Upper lobe of right lung (tissue), 1 donor: ENCODE results near the gene RNASEL. TPM values are rescaled to one million over a fixed set of nuclear protein-coding genes. Genes with fewer than 3 reads are reported as not detected.
"Not testable (repeated sequence)": the region's sequence is repeated elsewhere in the genome, so short reads cannot be mapped to it uniquely, and the experiment has no call there.

Experiments used
- ATAC-seq: fragments of 200-7000 bp; cut with Tn5 transposase; one replicate; pipeline ENCODE4 v1.9.1; 2020; ENCODE audit warnings: mild to moderate bottlenecking, moderate library complexity
- DNase-seq: peaks from one replicate; pipeline ENCODE4 v3.0.0-alpha.2; 2020
- H3K27ac ChIP-seq: fragments of 200-600 bp; one replicate; pipeline ENCODE4 v1.8.0; 2022
- H3K27me3 ChIP-seq: fragments of 200-600 bp; one replicate; pipeline ENCODE4 v1.8.0; 2022; ENCODE audit warnings: mild to moderate bottlenecking
- H3K36me3 ChIP-seq: fragments of 200-600 bp; one replicate; pipeline ENCODE4 v1.8.0; 2022
- H3K4me1 ChIP-seq: fragments of 200-600 bp; one replicate; pipeline ENCODE4 v1.8.0; 2022
- H3K4me3 ChIP-seq: fragments of 200-600 bp; one replicate; pipeline ENCODE4 v1.8.0; 2022; ENCODE audit warnings: mild to moderate bottlenecking
- H3K9me3 ChIP-seq: fragments of 200-600 bp; one replicate; pipeline ENCODE4 v1.8.0; 2022
- CTCF ChIP-seq: fragments of 200-600 bp; IDR thresholded peaks from one replicate; pipeline ENCODE4 v1.8.0; 2022; ENCODE audit warnings: antibody characterized with exemption
- intact Hi-C: fragments of 100-400 bp; cut with DNase I; formaldehyde crosslinking; loops from one replicate; pipeline ENCODE4 v1.11.0; 2022
- total RNA-seq: library from RNA; stranded (reverse); fragmentation: NEBNext Ultra II Directional; extraction: Animal tissue kit (Norgen Biotek cat#: 25700); gene quantifications from one replicate; pipeline ENCODE4 v1.2.1, GENCODE V29; 2021
- donor health status: DM: no; HTN: yes; CAD: no; lungs with severe emphysema.

Gene RNASEL
- total RNA-seq, 1 donor from 2014 or later = 12.8 TPM

GRCh38 chr1:182633657-182634281 lies 44.7 kb upstream of the RNASEL start:
- Histone ChIP-seq H3K4me1 (no peaks in the 10 kb centered on the region), H3K36me3 (no peaks in the 10 kb centered on the region), H3K27ac (no peak overlapping the region), H3K27me3 (no peaks in the 10 kb centered on the region), H3K4me3 (no peak overlapping the region), H3K9me3 (no peaks in the 10 kb centered on the region)
- no peak for DNase-seq
- no peak for ATAC-seq
- TF ChIP-seq CTCF = no peak
- intact Hi-C loops = no loop called here

GRCh38 chr1:182633031-182633430 lies 44.0 kb upstream of the RNASEL start:
- ATAC-seq (no peak), DNase-seq (no peak)
- Histone ChIP-seq H3K4me1 (no peaks in the 10 kb centered on the region), H3K4me3 (no peak overlapping the region), H3K36me3 (no peaks in the 10 kb centered on the region), H3K9me3 (no peaks in the 10 kb centered on the region), H3K27me3 (no peaks in the 10 kb centered on the region), H3K27ac (no peak overlapping the region)
- TF ChIP-seq CTCF = no peak
- intact Hi-C loops = no loop called here

- intact Hi-C loops, H3K27me3 ChIP-seq, H3K36me3 ChIP-seq, ATAC-seq, H3K9me3 ChIP-seq, DNase-seq, H3K4me3 ChIP-seq, H3K4me1 ChIP-seq, H3K27ac ChIP-seq: not testable (repeated sequence)
Observed at GRCh38 chr1:182632441-182632857, 43.4 kb upstream of the RNASEL start.

GRCh38 chr1:182631954-182632353 lies 42.9 kb upstream of the RNASEL start:
- no peaks in the 10 kb centered on the region for H3K9me3 ChIP-seq
- no peaks in the 10 kb centered on the region for H3K4me1 ChIP-seq
- no peak overlapping the region for H3K4me3 ChIP-seq
- intact Hi-C loops = no loop called here
- no peak overlapping the region for H3K27ac ChIP-seq
- ATAC-seq (no peak), DNase-seq (no peak)
- no peaks in the 10 kb centered on the region for H3K36me3 ChIP-seq
- no peaks in the 10 kb centered on the region for H3K27me3 ChIP-seq
- no peak for TF ChIP-seq CTCF

GRCh38 chr1:182631053-182631677 lies 42.1 kb upstream of the RNASEL start:
- H3K27me3 ChIP-seq = no peaks in the 10 kb centered on the region
- intact Hi-C loops = no loop called here
- ATAC-seq = no peak
- no peak overlapping the region for H3K4me3 ChIP-seq
- no peaks in the 10 kb centered on the region for H3K9me3 ChIP-seq
- no peak overlapping the region for H3K27ac ChIP-seq
- no peak for TF ChIP-seq CTCF
- H3K36me3 ChIP-seq = no peaks in the 10 kb centered on the region
- no peak for DNase-seq
- no peaks in the 10 kb centered on the region for H3K4me1 ChIP-seq

GRCh38 chr1:182630586-182630985 lies 41.5 kb upstream of the RNASEL start:
- Histone ChIP-seq H3K27me3 (no peaks in the 10 kb centered on the region), H3K9me3 (no peaks in the 10 kb centered on the region), H3K4me1 (no peaks in the 10 kb centered on the region), H3K4me3 (no peak overlapping the region), H3K27ac (no peak overlapping the region), H3K36me3 (no peaks in the 10 kb centered on the region)
- no peak for TF ChIP-seq CTCF
- intact Hi-C loops = no loop called here
- ATAC-seq (no peak), DNase-seq (no peak)
